Peyer's patch (tissue), 4 donors: ENCODE data around the gene PSMA2. TPM values are rescaled to one million over a fixed set of nuclear protein-coding genes. Genes with fewer than 3 reads are reported as not detected.

ENCODE experiments used
- DNase-seq, 3 donors: peaks; one replicate each; pipeline ENCODE4 v3.0.0-alpha.2; 2017 to 2019
- H3K27ac ChIP-seq, 4 donors: fragments of 200-600 bp; sonication (generic); one replicate each; pipeline ENCODE4 v1.5.1; 2016 to 2019
- H3K27me3 ChIP-seq, 2 donors: fragments of 200-600 bp; sonication (generic); one replicate each; pipeline ENCODE4 v1.5.1; 2019
- H3K36me3 ChIP-seq, 3 donors: fragments of 200-600 bp; sonication (generic); one replicate each; pipeline ENCODE4 v1.5.1; 2016 to 2019
- H3K4me1 ChIP-seq, 4 donors: fragments of 200-600 bp; sonication (generic); one replicate each; pipeline ENCODE4 v1.5.1; 2016 to 2019
- H3K4me3 ChIP-seq, 4 donors: fragments of 200-600 bp; sonication (generic); 1 replicate in 3 of 4; 2 replicates in 1 of 4; pipeline ENCODE4 v1.5.1; 2016 to 2019; ENCODE audit warnings: mild to moderate bottlenecking in 1 of 4
- H3K9me3 ChIP-seq, 4 donors: fragments of 200-600 bp; sonication (generic); one replicate each; pipeline ENCODE4 v1.5.1; 2016 to 2019; ENCODE audit warnings: mild to moderate bottlenecking in 1 of 4
- CTCF ChIP-seq, 6 experiments: fragments of 450-650 bp in 4 of 6; fragments of 200-600 bp in 2 of 6; sonication (generic) in 1 of 6; IDR thresholded peaks; one replicate each; pipeline ENCODE4 v1.5.1; 2017 to 2019; ENCODE audit warnings: antibody characterized with exemption in 6 of 6, mild to moderate bottlenecking in 3 of 6, moderate library complexity in 1 of 6
- POLR2A ChIP-seq, 2 donors: fragments of 450-650 bp; IDR thresholded peaks; one replicate each; pipeline ENCODE4 v1.5.1; 2017; ENCODE audit warnings: antibody characterized with exemption in 2 of 2, mild to moderate bottlenecking in 2 of 2, moderate library complexity in 2 of 2
- total RNA-seq, 4 donors: library from RNA; depleted of rRNA; stranded (reverse); fragments of >200 nt; gene quantifications; one replicate each; pipeline ENCODE4 v1.1.0, GENCODE V29; 2016

Gene PSMA2
- total RNA-seq, 4 donors from 2014 or later, result 28.1 to 66.8 (median 55.8) TPM

DNA sequence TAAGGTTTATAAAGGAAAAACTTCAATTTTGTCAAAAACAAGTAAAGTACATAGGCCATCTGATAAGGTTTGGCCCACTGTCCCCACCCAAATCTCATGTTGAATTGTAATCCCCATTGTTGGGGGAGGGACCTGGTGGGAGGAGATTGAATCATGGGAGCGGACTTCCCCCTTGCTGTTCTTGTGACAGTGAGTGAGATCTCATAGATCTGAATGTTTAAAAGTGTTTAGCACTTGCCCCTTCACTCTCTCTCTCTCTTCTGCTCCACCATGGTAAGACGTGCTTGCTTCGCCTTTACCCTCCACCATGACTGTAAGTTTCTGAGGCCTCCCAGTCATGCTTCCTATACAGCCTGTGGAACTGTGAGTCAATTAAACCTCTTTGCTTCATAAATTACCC is 18.4 kb upstream of the PSMA2 start:
- H3K4me3 ChIP-seq, result no peak overlapping the region
- no peaks in the 10 kb centered on the region for H3K4me1 ChIP-seq
- H3K36me3 ChIP-seq, result no peaks in the 10 kb centered on the region
- TF ChIP-seq POLR2A (IDR thresholded peaks at IDR 0.05) (no peak), CTCF (IDR thresholded peaks at IDR 0.05) (no peak)
- H3K9me3 ChIP-seq, result no peaks in the 10 kb centered on the region
- H3K27me3 ChIP-seq, result no peaks in the 10 kb centered on the region
- H3K27ac ChIP-seq, result no peak overlapping the region
- DNase-seq, result no peak

DNA sequence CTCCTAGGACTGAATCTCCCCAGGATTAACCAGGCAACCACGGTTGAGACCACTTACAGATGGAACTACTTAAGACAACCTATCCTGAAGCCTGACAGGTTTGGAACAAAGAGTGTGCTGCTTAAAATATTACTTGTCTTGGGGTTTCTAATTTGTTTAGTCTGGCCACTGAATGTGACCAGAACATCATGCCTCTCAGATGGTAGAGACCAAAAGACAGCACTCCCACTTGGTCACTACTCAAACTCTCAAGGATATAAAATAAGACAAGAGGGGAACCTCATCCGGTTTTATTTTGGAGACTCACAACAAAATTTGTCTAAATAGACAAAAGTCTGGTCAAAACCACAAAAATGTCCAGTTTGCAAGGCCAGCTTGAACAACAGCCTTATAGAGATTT is 15.5 kb upstream of the PSMA2 start:
- H3K9me3 ChIP-seq, result no peaks in the 10 kb centered on the region

DNA sequence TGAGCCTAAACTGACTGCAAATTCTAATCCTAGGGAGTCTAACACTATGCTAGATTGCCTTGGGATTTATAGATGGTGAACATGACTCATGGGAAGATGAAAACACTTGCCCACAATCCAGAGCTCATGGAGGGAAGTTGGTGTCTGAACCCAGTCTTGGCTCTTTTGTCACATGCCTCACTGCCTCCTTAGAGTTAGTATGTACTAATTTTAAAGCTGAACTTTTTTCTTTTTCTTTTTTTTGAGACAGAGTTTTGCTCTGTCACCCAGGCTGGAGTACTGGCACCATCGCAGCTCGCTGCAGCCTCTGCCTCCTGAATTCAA is 14.6 kb upstream of the PSMA2 start:
- no peaks in the 10 kb centered on the region for H3K9me3 ChIP-seq
- no peaks in the 10 kb centered on the region for H3K27me3 ChIP-seq
- no peak for TF ChIP-seq CTCF (IDR thresholded peaks at IDR 0.05)
- no peak for TF ChIP-seq POLR2A (IDR thresholded peaks at IDR 0.05)
- H3K27ac ChIP-seq, result no peak overlapping the region
- no peaks in the 10 kb centered on the region for H3K4me1 ChIP-seq
- H3K36me3 ChIP-seq, result no peaks in the 10 kb centered on the region
- H3K4me3 ChIP-seq, result no peak overlapping the region
- DNase-seq, result no peak

More for the DNA sequence above, 15.5 kb upstream of the PSMA2 start:
- Histone ChIP-seq H3K36me3 (no peaks in the 10 kb centered on the region), H3K27ac (no peak overlapping the region), H3K4me1 (no peaks in the 10 kb centered on the region), H3K4me3 (no peak overlapping the region), H3K27me3 (no peaks in the 10 kb centered on the region)
- TF ChIP-seq POLR2A (IDR thresholded peaks at IDR 0.05), result no peak
- no peak for TF ChIP-seq CTCF (IDR thresholded peaks at IDR 0.05)
- DNase-seq, result no peak

- TF ChIP-seq CTCF (IDR thresholded peaks at IDR 0.05), result no peak
- no peak for TF ChIP-seq POLR2A (IDR thresholded peaks at IDR 0.05)
- Histone ChIP-seq H3K9me3 (no peaks in the 10 kb centered on the region), H3K4me3 (no peak overlapping the region), H3K27me3 (no peaks in the 10 kb centered on the region), H3K27ac (no peak overlapping the region), H3K4me1 (no peaks in the 10 kb centered on the region), H3K36me3 (no peaks in the 10 kb centered on the region)
- no peak for DNase-seq
Observed at GRCh38 chr7:42945821-42946626, 14.1 kb upstream of the PSMA2 start.

DNA sequence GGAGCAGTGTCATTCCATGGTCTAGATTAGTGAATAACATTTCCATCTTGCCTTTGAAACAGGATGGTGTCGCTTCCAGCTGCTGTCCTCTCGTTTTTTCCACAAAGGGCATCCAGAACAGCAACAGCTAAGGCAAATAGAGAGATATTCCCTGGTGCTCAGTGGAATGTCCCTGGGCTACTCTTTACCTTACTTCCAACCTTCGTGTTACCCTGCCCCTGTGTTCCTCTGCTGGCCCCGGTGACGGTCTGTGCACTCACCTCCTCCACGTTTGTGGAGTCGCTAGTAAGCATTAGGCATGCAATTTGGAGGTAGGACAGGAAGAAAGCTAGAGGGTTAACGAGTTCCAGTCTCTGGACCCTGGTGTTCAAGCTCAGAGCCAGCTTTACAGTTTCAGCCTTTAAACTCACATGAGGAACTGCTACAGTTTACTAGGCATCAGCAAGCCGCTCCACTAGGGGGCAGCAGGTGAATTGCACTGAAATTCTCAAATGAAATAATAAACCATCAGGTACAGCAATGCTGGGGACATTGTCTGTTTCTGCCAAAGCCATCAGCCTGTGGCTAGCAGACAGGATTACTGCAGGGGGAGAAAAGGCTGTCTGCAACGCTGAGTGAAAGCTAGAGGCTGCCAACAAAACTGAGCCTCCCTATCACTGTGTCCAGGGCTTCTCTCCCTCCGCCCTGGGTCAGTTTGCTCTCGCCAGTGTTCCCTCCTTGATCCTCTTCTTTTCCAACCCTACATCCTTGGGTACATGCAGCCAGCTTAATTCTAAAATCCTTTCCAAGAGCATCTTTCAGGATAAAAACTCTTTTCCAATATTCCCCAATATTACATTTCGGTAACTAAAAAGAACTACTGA is 9.2 kb upstream of the PSMA2 start:
- H3K27ac ChIP-seq, result no peak overlapping the region
- H3K4me3 ChIP-seq, result no peak overlapping the region
- no peaks in the 10 kb centered on the region for H3K4me1 ChIP-seq
- TF ChIP-seq CTCF (IDR thresholded peaks at IDR 0.05) (peak; percentile 51 to 89 (median 81)), POLR2A (IDR thresholded peaks at IDR 0.05) (no peak)
- DNase-seq, result peak; percentile 71 to 92 (median 76)
- H3K27me3 ChIP-seq, result no peaks in the 10 kb centered on the region
- no peaks in the 10 kb centered on the region for H3K9me3 ChIP-seq
- peaks cover 0 to 30% (median 0%) of the 10 kb centered on the region in 3 donors for H3K36me3 ChIP-seq
